ENCODE data around the gene SNX6. TPM values are rescaled to one million over a fixed set of nuclear protein-coding genes. Genes with fewer than 3 reads are reported as not detected.

SNX6 gene
- total and polyA plus RNA-seq, 7 experiments from 2014 or later = 56.6 to 114 (median 63.7) TPM

GRCh38 chr14:34668111-34668510 is 38.2 kb upstream of the SNX6 start:
- peaks cover 3 to 4% of the 10 kb centered on the region in 2 donors for H3K4me1 ChIP-seq (ENCODE audit: control insufficient read depth in 2 of 2, insufficient read depth in 2 of 2, low read length in 2 of 2)
- no peak overlapping the region for H3K27ac ChIP-seq (ENCODE audit: low read depth, low read length)
- DNase-seq = no peak
- Mint-ChIP-seq H3K9me3 (peaks cover 0 to 4% (median 2%) of the 10 kb centered on the region in 11 donors), H3K36me3 (peaks cover 0 to 3% (median 3%) of the 10 kb centered on the region in 5 donors), H3K27ac (peak overlapping the region in 1 of 9 donors; percentile 45), H3K27me3 (peaks cover 0 to 3% (median 0%) of the 10 kb centered on the region in 5 donors), H3K4me3 (no peak overlapping the region), H3K4me1 (peaks cover 5 to 14% (median 12%) of the 10 kb centered on the region in 7 donors)
- no peaks in the 10 kb centered on the region for H3K36me3 ChIP-seq (ENCODE audit: control insufficient read depth in 2 of 3, insufficient read depth in 3 of 3, low read length in 3 of 3)
- H3K9me3 ChIP-seq (ENCODE audit: control insufficient read depth in 2 of 3, low read length in 3 of 3) = no peaks in the 10 kb centered on the region
- no peak for ATAC-seq
- CTCF ChIA-PET = no interaction called here
- intact Hi-C loops (cut with micrococcal nuclease) = loop anchor here in 1 of 2 donors (10.0 kb wide), 1 partner anchor 647 kb away; no protein-coding TSS in a partner anchor
- H3K27me3 ChIP-seq (ENCODE audit: control insufficient read depth in 2 of 2, insufficient read depth in 2 of 2, low read length in 2 of 2) = no peaks in the 10 kb centered on the region
- H3K4me3 ChIP-seq (ENCODE audit: low read length) = no peak overlapping the region
- POLR2A ChIA-PET = no interaction called here

DNA sequence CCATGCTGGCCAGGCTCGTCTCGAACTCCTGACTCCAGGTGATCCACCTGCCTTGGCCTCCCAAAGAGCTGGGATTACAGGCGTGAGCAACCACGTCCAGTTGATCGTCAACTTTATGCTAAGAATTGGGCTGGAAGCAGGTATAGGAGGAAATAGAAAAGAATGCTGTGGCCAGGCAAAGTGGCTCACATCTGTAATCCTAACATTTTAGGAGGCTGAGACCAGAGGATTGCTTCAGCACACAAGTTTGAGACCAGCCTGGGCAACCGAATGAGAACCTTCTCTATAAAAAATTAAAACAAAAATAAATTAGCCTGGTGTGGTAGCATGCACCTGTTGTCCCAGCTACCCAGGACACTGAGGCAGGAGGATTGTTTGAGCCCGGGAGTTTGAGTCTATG is 37.1 kb upstream of the SNX6 start:
- Histone ChIP-seq H3K4me1 (ENCODE audit: control insufficient read depth in 2 of 2, insufficient read depth in 2 of 2, low read length in 2 of 2) (peaks cover 3 to 4% of the 10 kb centered on the region in 2 donors), H3K9me3 (ENCODE audit: control insufficient read depth in 2 of 3, low read length in 3 of 3) (no peaks in the 10 kb centered on the region), H3K27ac (ENCODE audit: low read depth, low read length) (no peak overlapping the region), H3K27me3 (ENCODE audit: control insufficient read depth in 2 of 2, insufficient read depth in 2 of 2, low read length in 2 of 2) (no peaks in the 10 kb centered on the region), H3K4me3 (ENCODE audit: low read length) (no peak overlapping the region), H3K36me3 (ENCODE audit: control insufficient read depth in 2 of 3, insufficient read depth in 3 of 3, low read length in 3 of 3) (no peaks in the 10 kb centered on the region)
- Mint-ChIP-seq H3K9me3 (peaks cover 0 to 13% (median 5%) of the 10 kb centered on the region in 11 donors), H3K36me3 (peaks cover 0 to 13% (median 4%) of the 10 kb centered on the region in 5 donors), H3K27ac (peak overlapping the region in 1 of 9 donors; percentile 85), H3K4me3 (no peak overlapping the region), H3K4me1 (peaks cover 5 to 14% (median 12%) of the 10 kb centered on the region in 7 donors), H3K27me3 (peaks cover 0 to 8% (median 0%) of the 10 kb centered on the region in 5 donors)
- CTCF ChIA-PET = no interaction called here
- intact Hi-C loops (cut with micrococcal nuclease) = loop anchor here in 1 of 2 donors (10.0 kb wide), 1 partner anchor 648 kb away; no protein-coding TSS in a partner anchor
- DNase-seq (no peak), ATAC-seq (no peak)
- POLR2A ChIA-PET = interaction anchor here (1.8 kb wide), 1 partner anchor 737 kb away, joined by 7 read pairs; the partner anchor contains the start of gene NFKBIA

DNA sequence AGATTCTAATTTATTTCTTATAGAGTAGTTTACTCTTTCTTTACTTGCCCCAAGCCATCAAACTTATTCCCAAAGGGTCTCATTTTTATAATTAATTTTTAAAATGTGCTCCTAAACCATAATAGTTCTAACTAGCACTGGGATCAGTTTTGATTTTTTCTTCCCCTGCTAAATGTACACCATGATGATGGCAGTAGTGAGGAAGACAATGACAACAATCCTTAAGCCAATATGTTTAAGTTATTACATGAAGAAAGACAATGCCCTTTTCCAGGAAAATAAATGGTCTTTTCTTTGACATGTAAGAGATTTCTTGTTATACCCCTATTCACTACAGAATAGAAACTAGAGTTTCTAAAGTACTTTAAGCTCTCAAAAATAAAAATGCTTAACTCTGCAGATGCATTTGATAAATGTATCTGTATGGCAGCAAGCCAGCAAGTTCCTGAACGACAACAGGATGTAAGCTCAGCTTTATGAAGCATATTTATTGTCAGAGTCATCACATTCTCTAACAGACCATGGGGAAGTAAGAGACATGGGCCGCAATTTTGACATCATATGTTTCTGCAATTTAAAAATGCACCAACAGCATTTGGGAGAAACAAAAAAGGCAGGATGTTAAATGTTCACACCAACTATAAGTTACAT is 36.0 kb upstream of the SNX6 start:
- peaks cover 0 to 13% (median 4%) of the 10 kb centered on the region in 5 donors for H3K36me3 Mint-ChIP-seq
- H3K27ac Mint-ChIP-seq = peak overlapping the region; percentile 21 to 85 (median 70)
- no peaks in the 10 kb centered on the region for H3K9me3 ChIP-seq (ENCODE audit: control insufficient read depth in 2 of 3, low read length in 3 of 3)
- intact Hi-C loops (cut with micrococcal nuclease) = loop anchor here in 1 of 2 donors (1.0 to 10.0 kb wide), 2 partner anchors 36 to 649 kb away; partner anchors contain the start of gene SNX6
- no peaks in the 10 kb centered on the region for H3K36me3 ChIP-seq (ENCODE audit: control insufficient read depth in 2 of 3, insufficient read depth in 3 of 3, low read length in 3 of 3)
- H3K27me3 Mint-ChIP-seq = peaks cover 0 to 16% (median 0%) of the 10 kb centered on the region in 5 donors
- H3K4me1 ChIP-seq (ENCODE audit: control insufficient read depth in 2 of 2, insufficient read depth in 2 of 2, low read length in 2 of 2) = peaks cover 3 to 4% of the 10 kb centered on the region in 2 donors
- ChIA-PET CTCF (no interaction called here), POLR2A (interaction anchor here (0.5 to 1.8 kb wide), 8 partner anchors 15 to 738 kb away, joined by 3 to 7 read pairs (median 3); partner anchors contain the start of genes NFKBIA and SNX6)
- no peaks in the 10 kb centered on the region for H3K27me3 ChIP-seq (ENCODE audit: control insufficient read depth in 2 of 2, insufficient read depth in 2 of 2, low read length in 2 of 2)
- no peak overlapping the region for H3K4me3 ChIP-seq (ENCODE audit: low read length)
- H3K4me3 Mint-ChIP-seq = peak overlapping the region in 7 of 10 donors; percentile 17 to 63 (median 52)
- H3K27ac ChIP-seq (ENCODE audit: low read depth, low read length) = no peak overlapping the region
- H3K4me1 Mint-ChIP-seq = peaks cover 5 to 14% (median 12%) of the 10 kb centered on the region in 7 donors
- ATAC-seq = peak; percentile 65
- peaks cover 0 to 16% (median 5%) of the 10 kb centered on the region in 11 donors for H3K9me3 Mint-ChIP-seq
- peak in 7 of 9 donors; percentile 5 to 64 (median 45) for DNase-seq

DNA sequence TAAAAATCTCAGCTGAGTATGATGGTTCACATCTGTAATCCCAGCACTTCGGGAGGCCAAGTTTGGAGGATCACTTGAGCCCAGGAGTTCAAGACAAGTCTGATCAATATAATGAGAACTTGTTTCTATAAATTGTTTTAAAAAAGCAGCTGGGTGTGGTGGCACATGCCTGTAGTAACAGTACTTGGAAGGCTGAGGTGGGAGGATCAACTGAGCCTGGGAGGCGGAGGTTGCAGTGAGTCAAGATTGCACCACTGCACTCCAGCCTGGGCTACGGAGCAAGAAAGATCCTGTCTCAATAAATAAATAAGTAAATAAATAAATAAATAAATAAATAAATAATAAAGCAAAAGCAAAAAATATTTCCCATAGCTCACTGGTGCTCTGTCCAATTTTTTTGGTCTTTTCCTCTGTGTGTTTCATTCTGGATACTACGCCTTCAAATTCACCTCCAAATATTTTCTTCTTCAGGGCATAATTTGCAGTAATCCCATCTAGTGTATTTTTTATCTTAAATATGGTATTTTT is 32.7 kb upstream of the SNX6 start:
- Histone ChIP-seq H3K36me3 (ENCODE audit: control insufficient read depth in 2 of 3, insufficient read depth in 3 of 3, low read length in 3 of 3) (no peaks in the 10 kb centered on the region), H3K4me3 (ENCODE audit: low read length) (no peak overlapping the region), H3K27ac (ENCODE audit: low read depth, low read length) (no peak overlapping the region), H3K27me3 (ENCODE audit: control insufficient read depth in 2 of 2, insufficient read depth in 2 of 2, low read length in 2 of 2) (no peaks in the 10 kb centered on the region), H3K4me1 (ENCODE audit: control insufficient read depth in 2 of 2, insufficient read depth in 2 of 2, low read length in 2 of 2) (peaks cover 3 to 4% of the 10 kb centered on the region in 2 donors), H3K9me3 (ENCODE audit: control insufficient read depth in 2 of 3, low read length in 3 of 3) (no peaks in the 10 kb centered on the region)
- Mint-ChIP-seq H3K36me3 (peaks cover 0 to 13% (median 4%) of the 10 kb centered on the region in 5 donors), H3K27me3 (peaks cover 0 to 21% (median 0%) of the 10 kb centered on the region in 5 donors), H3K4me1 (peaks cover 5 to 14% (median 12%) of the 10 kb centered on the region in 7 donors), H3K9me3 (peaks cover 0 to 17% (median 6%) of the 10 kb centered on the region in 11 donors), H3K4me3 (no peak overlapping the region), H3K27ac (peak overlapping the region in 1 of 9 donors; percentile 20)
- intact Hi-C loops (cut with micrococcal nuclease) = loop anchor here in 1 of 2 donors (10.0 kb wide), 1 partner anchor 652 kb away; no protein-coding TSS in a partner anchor
- POLR2A ChIA-PET = interaction anchor here (0.6 kb wide), 2 partner anchors 43 to 68 kb away, joined by 3 to 11 read pairs; no protein-coding TSS in a partner anchor
- DNase-seq (no peak), ATAC-seq (no peak)
- CTCF ChIA-PET = interaction anchor here (1.3 kb wide), 1 partner anchor 10 kb away, joined by 3 read pairs; no protein-coding TSS in a partner anchor

- no peak overlapping the region for H3K27ac ChIP-seq (ENCODE audit: low read depth, low read length)
- no peak overlapping the region for H3K4me3 ChIP-seq (ENCODE audit: low read length)
- POLR2A ChIA-PET = no interaction called here
- H3K9me3 Mint-ChIP-seq = peaks cover 0 to 17% (median 6%) of the 10 kb centered on the region in 11 donors
- intact Hi-C loops (cut with micrococcal nuclease) = loop anchor here in 1 of 2 donors (10.0 kb wide), 1 partner anchor 654 kb away; no protein-coding TSS in a partner anchor
- no peak overlapping the region for H3K4me3 Mint-ChIP-seq
- H3K9me3 ChIP-seq (ENCODE audit: control insufficient read depth in 2 of 3, low read length in 3 of 3) = no peaks in the 10 kb centered on the region
- peaks cover 0 to 2% of the 10 kb centered on the region in 2 donors for H3K4me1 ChIP-seq (ENCODE audit: control insufficient read depth in 2 of 2, insufficient read depth in 2 of 2, low read length in 2 of 2)
- H3K27me3 ChIP-seq (ENCODE audit: control insufficient read depth in 2 of 2, insufficient read depth in 2 of 2, low read length in 2 of 2) = no peaks in the 10 kb centered on the region
- H3K27me3 Mint-ChIP-seq = peaks cover 0 to 21% (median 0%) of the 10 kb centered on the region in 5 donors
- no peak overlapping the region for H3K27ac Mint-ChIP-seq
- H3K36me3 ChIP-seq (ENCODE audit: control insufficient read depth in 2 of 3, insufficient read depth in 3 of 3, low read length in 3 of 3) = no peaks in the 10 kb centered on the region
- ATAC-seq = no peak
- CTCF ChIA-PET = no interaction called here
- H3K4me1 Mint-ChIP-seq = peaks cover under 1 to 6% (median 4%) of the 10 kb centered on the region in 7 donors
- H3K36me3 Mint-ChIP-seq = peaks cover 0 to 13% (median 4%) of the 10 kb centered on the region in 5 donors
- DNase-seq = no peak
These were observed 30.8 kb upstream of the SNX6 start for GRCh38 chr14:34660796-34661195.

DNA sequence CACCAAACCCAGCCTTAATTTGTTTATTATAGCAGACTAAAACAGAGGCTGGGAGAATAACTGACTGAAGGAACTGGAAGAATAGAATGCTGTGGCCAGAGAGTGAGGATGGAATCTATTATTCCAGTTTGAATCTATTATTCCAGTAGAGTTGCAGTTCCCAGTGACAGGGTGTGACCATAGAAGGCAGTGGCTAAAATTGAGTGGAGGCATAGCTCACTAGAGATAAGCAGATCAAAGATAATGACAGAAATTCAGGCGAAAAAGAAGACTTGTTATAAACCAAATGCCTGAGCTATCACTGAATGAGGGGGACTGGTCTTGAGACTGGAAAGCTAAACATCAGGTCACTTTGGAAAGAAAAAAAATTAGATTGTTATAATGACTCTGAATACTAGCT is 26.0 kb upstream of the SNX6 start:
- ChIA-PET POLR2A (interaction anchor here (0.7 to 1.7 kb wide), 3 partner anchors 25 to 1838 kb away, joined by 3 to 4 read pairs (median 3); partner anchors contain the start of gene SNX6), CTCF (no interaction called here)
- Mint-ChIP-seq H3K4me3 (no peak overlapping the region), H3K27me3 (peaks cover 0 to 6% (median 0%) of the 10 kb centered on the region in 5 donors), H3K27ac (no peak overlapping the region), H3K9me3 (peaks cover 0 to 3% (median 0%) of the 10 kb centered on the region in 11 donors), H3K4me1 (no peaks in the 10 kb centered on the region), H3K36me3 (no peaks in the 10 kb centered on the region)
- DNase-seq (no peak), ATAC-seq (no peak)
- intact Hi-C loops (cut with micrococcal nuclease) = no loop called here
- Histone ChIP-seq H3K36me3 (ENCODE audit: control insufficient read depth in 2 of 3, insufficient read depth in 3 of 3, low read length in 3 of 3) (no peaks in the 10 kb centered on the region), H3K27ac (ENCODE audit: low read depth, low read length) (no peak overlapping the region), H3K4me1 (ENCODE audit: control insufficient read depth in 2 of 2, insufficient read depth in 2 of 2, low read length in 2 of 2) (no peaks in the 10 kb centered on the region), H3K4me3 (ENCODE audit: low read length) (no peak overlapping the region), H3K9me3 (ENCODE audit: control insufficient read depth in 2 of 3, low read length in 3 of 3) (no peaks in the 10 kb centered on the region), H3K27me3 (ENCODE audit: control insufficient read depth in 2 of 2, insufficient read depth in 2 of 2, low read length in 2 of 2) (no peaks in the 10 kb centered on the region)
